Transverse colon (tissue), 3 donors: ENCODE data around the gene SLC17A9.

Experiments
- CTCF ChIP-seq, 5 experiments: fragments of 200-600 bp in 3 of 5; fragments of 450-650 bp in 2 of 5; sonication (generic) in 3 of 5; IDR thresholded peaks; 1 replicate in 2 of 5; 2 replicates in 3 of 5; pipeline ENCODE4 v1.5.1; 2016 to 2017; ENCODE audit warnings: antibody characterized with exemption in 5 of 5, inconsistent platforms in 3 of 5, mild to moderate bottlenecking in 2 of 5, moderate library complexity in 1 of 5
- EP300 ChIP-seq: sonication (generic); formaldehyde crosslinking; IDR thresholded peaks from one replicate; pipeline ENCODE4 v1.6.1; 2017; ENCODE audit warnings: antibody characterized with exemption, low read depth
- POLR2A ChIP-seq: fragments of 450-650 bp; IDR thresholded peaks from one replicate; pipeline ENCODE4 v1.6.1; 2016; ENCODE audit warnings: antibody characterized with exemption, mild to moderate bottlenecking, moderate library complexity

GRCh38 chr20:62927128-62927705 is 25.3 kb upstream of the SLC17A9 start:
- TF ChIP-seq CTCF (IDR thresholded peaks at IDR 0.05) (no peak), POLR2A (no peak), EP300 (no peak)
